ENCODE results near the gene CYTH1. TPM values are rescaled to one million over a fixed set of nuclear protein-coding genes. Genes with fewer than 3 reads are reported as not detected.
A peak's percentile ranks its signal among the peaks of the same experiment; 100 is the strongest.

Gene CYTH1
- total RNA-seq, 2 experiments from 2014 or later = 521 to 525 TPM

DNA sequence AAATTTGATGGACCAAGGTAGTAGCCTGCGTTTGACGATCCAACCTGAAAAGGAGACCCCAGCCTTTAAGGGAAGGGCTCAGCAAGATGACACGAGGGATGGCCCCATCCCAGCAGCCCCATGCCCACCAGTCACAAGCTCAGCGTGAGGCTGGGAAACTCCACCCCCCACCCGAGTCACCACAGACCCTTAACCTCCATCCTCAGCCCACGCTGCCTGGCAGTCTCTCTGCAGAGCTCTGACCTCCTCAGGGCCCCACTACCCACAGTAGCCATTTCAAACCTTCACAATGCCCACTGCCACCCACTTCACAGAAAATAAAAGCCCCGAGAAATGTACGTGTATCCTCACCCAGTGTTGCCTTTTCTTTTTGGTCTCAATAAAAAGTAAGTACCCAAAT lies 39.9 kb upstream of the CYTH1 start:
- intact Hi-C loops (cut with DNase I, micrococcal nuclease) = loop anchor here in 1 of 2 experiments (2.0 kb wide), 1 partner anchor 17 kb away; no protein-coding TSS in a partner anchor
- ATAC-seq (ENCODE audit: poor library complexity) (no peak), DNase-seq (no peak)
- Mint-ChIP-seq H3K4me1 (ENCODE audit: low read depth) (peaks cover 76% of the 10 kb centered on the region), H3K9me3 (no peaks in the 10 kb centered on the region), H3K4me3 (peak overlapping the region; percentile 39), H3K27ac (peak overlapping the region; percentile 91), H3K36me3 (ENCODE audit: low read depth) (peaks cover 97% of the 10 kb centered on the region), H3K27me3 (no peaks in the 10 kb centered on the region)
- H3K4me3 ChIP-seq (ENCODE audit: low read length) = no peak overlapping the region
- H3K27me3 ChIP-seq (ENCODE audit: control insufficient read depth in 1 of 2, insufficient read depth in 2 of 2, low read length in 2 of 2) = no peaks in the 10 kb centered on the region
- CTCF ChIA-PET = no interaction called here
- H3K4me1 ChIP-seq (ENCODE audit: insufficient read depth, low read length) = peaks cover 59% of the 10 kb centered on the region
- POLR2A ChIA-PET = interaction anchor here (0.8 to 1.7 kb wide), 3 partner anchors 19 to 94 kb away, joined by 3 to 4 read pairs (median 3); no protein-coding TSS in a partner anchor
- H3K27ac ChIP-seq (ENCODE audit: low read depth in 1 of 2, low read length in 2 of 2) = no peak overlapping the region
- peaks cover 88% of the 10 kb centered on the region for H3K36me3 ChIP-seq (ENCODE audit: insufficient read depth, low read length)
- no peaks in the 10 kb centered on the region for H3K9me3 ChIP-seq (ENCODE audit: control insufficient read depth in 1 of 2, insufficient read depth in 1 of 2, low read length in 2 of 2)
- TF ChIP-seq, protein P1, sequence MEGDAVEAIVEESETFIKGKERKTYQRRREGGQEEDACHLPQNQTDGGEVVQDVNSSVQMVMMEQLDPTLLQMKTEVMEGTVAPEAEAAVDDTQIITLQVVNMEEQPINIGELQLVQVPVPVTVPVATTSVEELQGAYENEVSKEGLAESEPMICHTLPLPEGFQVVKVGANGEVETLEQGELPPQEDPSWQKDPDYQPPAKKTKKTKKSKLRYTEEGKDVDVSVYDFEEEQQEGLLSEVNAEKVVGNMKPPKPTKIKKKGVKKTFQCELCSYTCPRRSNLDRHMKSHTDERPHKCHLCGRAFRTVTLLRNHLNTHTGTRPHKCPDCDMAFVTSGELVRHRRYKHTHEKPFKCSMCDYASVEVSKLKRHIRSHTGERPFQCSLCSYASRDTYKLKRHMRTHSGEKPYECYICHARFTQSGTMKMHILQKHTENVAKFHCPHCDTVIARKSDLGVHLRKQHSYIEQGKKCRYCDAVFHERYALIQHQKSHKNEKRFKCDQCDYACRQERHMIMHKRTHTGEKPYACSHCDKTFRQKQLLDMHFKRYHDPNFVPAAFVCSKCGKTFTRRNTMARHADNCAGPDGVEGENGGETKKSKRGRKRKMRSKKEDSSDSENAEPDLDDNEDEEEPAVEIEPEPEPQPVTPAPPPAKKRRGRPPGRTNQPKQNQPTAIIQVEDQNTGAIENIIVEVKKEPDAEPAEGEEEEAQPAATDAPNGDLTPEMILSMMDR (IDR thresholded peaks at IDR 0.05) = no peak

GRCh38 chr17:78820841-78821240 lies 38.8 kb upstream of the CYTH1 start:
- no peaks in the 10 kb centered on the region for H3K27me3 Mint-ChIP-seq
- ChIA-PET POLR2A (interaction anchor here (1.1 to 5.1 kb wide), 6 partner anchors 7 to 41 kb away, joined by 4 to 58 read pairs (median 8); partner anchors contain the start of gene USP36), CTCF (interaction anchor here (1.2 kb wide), 1 partner anchor 17 kb away, joined by 3 read pairs; no protein-coding TSS in a partner anchor)
- H3K4me3 ChIP-seq (ENCODE audit: low read length) = no peak overlapping the region
- DNase-seq (no peak), ATAC-seq (ENCODE audit: poor library complexity) (no peak)
- no peaks in the 10 kb centered on the region for H3K27me3 ChIP-seq (ENCODE audit: control insufficient read depth in 1 of 2, insufficient read depth in 2 of 2, low read length in 2 of 2)
- intact Hi-C loops (cut with DNase I, micrococcal nuclease) = loop anchor here in 1 of 2 experiments (2.0 kb wide), 1 partner anchor 18 kb away; no protein-coding TSS in a partner anchor
- H3K27ac Mint-ChIP-seq = peak overlapping the region; percentile 91
- H3K9me3 ChIP-seq (ENCODE audit: control insufficient read depth in 1 of 2, insufficient read depth in 1 of 2, low read length in 2 of 2) = no peaks in the 10 kb centered on the region
- TF ChIP-seq, protein P1 (IDR thresholded peaks at IDR 0.05) = no peak
- peaks cover 86% of the 10 kb centered on the region for H3K36me3 ChIP-seq (ENCODE audit: insufficient read depth, low read length)
- H3K9me3 Mint-ChIP-seq = no peaks in the 10 kb centered on the region
- peak overlapping the region; percentile 76 to 79 for H3K27ac ChIP-seq (ENCODE audit: low read depth in 1 of 2, low read length in 2 of 2)
- peaks cover 70% of the 10 kb centered on the region for H3K4me1 ChIP-seq (ENCODE audit: insufficient read depth, low read length)
- H3K36me3 Mint-ChIP-seq (ENCODE audit: low read depth) = peaks cover 93% of the 10 kb centered on the region
- H3K4me3 Mint-ChIP-seq = no peak overlapping the region
- peaks cover 75% of the 10 kb centered on the region for H3K4me1 Mint-ChIP-seq (ENCODE audit: low read depth)

- POLR2A ChIA-PET = interaction anchor here (0.8 to 5.1 kb wide), 20 partner anchors 8 to 111 kb away, joined by 3 to 58 read pairs (median 6); partner anchors contain the start of gene USP36
- TF ChIP-seq, protein P1 (IDR thresholded peaks at IDR 0.05) = no peak
- CTCF ChIA-PET = interaction anchor here (0.8 to 3.7 kb wide), 8 partner anchors 13 to 51 kb away, joined by 3 to 11 read pairs (median 3); no protein-coding TSS in a partner anchor
- peaks cover 74% of the 10 kb centered on the region for H3K4me1 Mint-ChIP-seq (ENCODE audit: low read depth)
- no peaks in the 10 kb centered on the region for H3K9me3 Mint-ChIP-seq
- ATAC-seq (ENCODE audit: poor library complexity) = no peak
- no peak for DNase-seq
- no peaks in the 10 kb centered on the region for H3K27me3 ChIP-seq (ENCODE audit: control insufficient read depth in 1 of 2, insufficient read depth in 2 of 2, low read length in 2 of 2)
- peak overlapping the region; percentile 71 for H3K4me3 Mint-ChIP-seq
- H3K9me3 ChIP-seq (ENCODE audit: control insufficient read depth in 1 of 2, insufficient read depth in 1 of 2, low read length in 2 of 2) = no peaks in the 10 kb centered on the region
- H3K36me3 Mint-ChIP-seq (ENCODE audit: low read depth) = peaks cover 93% of the 10 kb centered on the region
- intact Hi-C loops (cut with DNase I, micrococcal nuclease) = loop anchor here (1.0 to 5.0 kb wide), 5 partner anchors 10 to 73 kb away; partner anchors contain the start of genes CYTH1 (in 1 of the 2) and USP36 (in 1 of the 2)
- peak overlapping the region; percentile 91 for H3K27ac Mint-ChIP-seq
- no peaks in the 10 kb centered on the region for H3K27me3 Mint-ChIP-seq
- H3K4me3 ChIP-seq (ENCODE audit: low read length) = no peak overlapping the region
- H3K36me3 ChIP-seq (ENCODE audit: insufficient read depth, low read length) = peaks cover 86% of the 10 kb centered on the region
- H3K4me1 ChIP-seq (ENCODE audit: insufficient read depth, low read length) = peaks cover 65% of the 10 kb centered on the region
- H3K27ac ChIP-seq (ENCODE audit: low read depth in 1 of 2, low read length in 2 of 2) = peak overlapping the region; percentile 76 to 79
These were observed 38.0 kb upstream of the CYTH1 start for GRCh38 chr17:78819806-78820792.

Data from CD4-positive, alpha-beta T cell (primary cell).